Measurements from ENCODE around the gene KRTAP26-1.

Gene KRTAP26-1, protein sequence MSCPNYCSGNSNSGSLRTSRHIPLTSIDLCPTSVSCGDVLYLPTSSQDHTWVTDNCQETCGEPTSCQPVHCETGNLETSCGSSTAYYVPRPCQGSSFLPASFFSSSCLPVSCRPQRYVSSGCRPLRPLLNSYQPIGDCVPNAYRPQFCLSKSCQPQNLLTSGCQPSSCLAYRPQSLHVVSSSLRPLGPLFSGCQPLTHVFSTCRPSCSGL

DNA sequence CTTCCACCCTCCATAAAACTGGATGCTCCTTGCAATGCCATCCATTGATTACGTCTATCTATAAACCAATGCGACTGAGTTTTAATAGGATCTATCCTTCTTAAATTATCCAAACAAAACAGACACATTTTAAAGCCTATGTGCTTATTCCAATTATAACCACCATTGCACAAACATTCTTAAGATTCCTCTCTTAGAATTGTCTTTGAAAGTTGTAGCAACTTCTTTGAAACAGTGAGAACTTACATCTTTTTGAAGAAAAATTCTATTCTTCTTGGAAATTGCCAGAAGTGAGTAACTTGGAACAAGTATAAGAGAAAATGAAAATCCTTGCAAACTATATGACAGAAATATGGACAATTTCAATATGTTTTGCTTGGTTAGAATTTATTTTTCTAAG lies at the start of gene KRTAP26-1:
Gene KRTAP26-1, minus strand, starts transcription at position 101 of the 400 bp plus-strand sequence. CDS start 280 bp downstream, outside the sequence.
- DNase-seq: no peak

DNA sequence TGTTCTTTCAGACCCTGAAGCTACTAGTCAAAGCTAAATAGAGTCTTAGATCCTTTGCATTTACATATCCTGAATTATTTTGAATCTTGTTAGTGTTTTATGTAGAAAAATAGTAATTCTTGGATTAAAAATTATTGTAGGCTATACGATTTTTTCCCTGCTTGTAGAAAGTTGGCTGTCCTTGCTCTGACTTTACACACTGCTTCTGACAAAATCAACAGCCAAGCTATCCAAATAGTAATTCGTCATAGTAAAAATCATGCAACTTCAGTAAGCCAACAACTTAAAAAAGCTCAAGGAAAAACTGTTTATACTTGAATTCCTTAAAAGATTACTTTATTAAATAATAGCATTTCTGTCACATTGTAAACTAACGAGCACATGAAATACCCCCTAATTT lies 35.8 kb upstream of the KRTAP26-1 start:
- DNase-seq: no peak

DNA sequence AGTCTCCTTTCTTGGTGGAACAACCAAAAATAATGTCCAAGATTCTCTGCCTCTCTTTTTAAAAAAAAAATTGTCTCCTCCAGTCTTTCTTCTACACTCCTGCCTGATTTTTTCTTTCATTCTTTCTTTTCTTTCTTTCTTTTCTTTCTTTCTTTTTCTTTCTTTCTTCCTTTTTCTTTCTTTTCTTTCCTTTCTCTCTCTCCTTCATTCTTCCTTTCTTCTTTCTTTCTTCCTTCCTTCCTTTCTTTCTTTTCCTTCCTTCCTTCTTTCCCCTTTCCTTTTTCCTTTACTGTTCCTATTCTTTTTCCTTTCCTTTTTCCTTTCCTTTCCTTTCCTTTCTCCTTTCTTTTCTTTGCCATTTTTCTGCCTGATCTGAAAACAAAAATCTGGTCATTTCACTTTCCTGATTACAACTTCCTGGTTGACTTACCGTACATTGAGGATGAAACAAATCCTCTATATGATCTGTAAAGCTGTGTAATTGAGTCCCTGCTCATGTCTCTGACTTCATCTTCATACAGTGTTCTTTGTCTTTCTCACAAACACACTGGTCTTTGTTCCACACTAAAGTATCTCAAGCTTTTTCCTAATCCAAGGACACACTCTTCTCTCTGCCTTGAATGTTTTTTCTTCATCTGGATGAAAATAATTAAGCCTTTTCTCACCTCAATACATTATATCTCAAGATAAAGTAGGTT lies 34.3 kb upstream of the KRTAP26-1 start:
- no peak for DNase-seq

DNA sequence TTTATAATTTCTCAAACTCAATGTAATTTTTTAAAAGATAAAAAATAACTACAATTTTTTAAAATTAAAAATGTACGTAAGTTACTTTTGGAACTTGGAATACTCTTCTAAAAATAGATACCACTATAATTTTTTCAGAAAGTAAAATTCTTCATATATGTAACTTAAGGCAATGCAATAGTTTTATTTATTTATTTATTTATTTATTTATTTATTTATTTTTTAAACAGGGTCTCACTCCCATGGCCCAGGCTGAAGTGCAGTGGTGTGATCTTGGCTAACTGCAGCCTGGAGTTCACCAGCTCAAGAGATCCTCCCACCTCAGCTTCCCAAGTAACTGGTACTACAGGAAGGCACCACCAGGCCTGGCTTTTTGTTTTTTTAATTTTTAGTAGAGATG lies 31.4 kb upstream of the KRTAP26-1 start:
- DNase-seq: no peak

DNA sequence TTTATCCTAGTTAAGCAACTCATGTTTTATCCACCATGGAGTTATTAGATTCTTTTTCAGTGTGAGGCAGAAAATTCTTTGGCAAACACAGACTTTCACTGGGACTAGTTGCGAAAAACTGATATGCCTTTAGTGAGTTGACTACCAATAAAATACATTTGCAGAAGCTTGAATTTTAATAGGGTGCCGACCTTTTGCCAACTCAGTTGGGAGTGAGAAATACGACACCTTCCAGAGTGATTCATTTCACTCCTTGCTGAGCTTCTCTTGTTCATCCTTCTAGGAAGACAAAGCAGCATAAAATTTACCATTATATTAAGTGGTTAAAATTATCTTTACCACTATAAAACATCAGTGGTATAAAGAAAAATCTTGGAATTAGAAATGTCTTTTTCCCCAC lies 29.5 kb upstream of the KRTAP26-1 start:
- DNase-seq: no peak

DNA sequence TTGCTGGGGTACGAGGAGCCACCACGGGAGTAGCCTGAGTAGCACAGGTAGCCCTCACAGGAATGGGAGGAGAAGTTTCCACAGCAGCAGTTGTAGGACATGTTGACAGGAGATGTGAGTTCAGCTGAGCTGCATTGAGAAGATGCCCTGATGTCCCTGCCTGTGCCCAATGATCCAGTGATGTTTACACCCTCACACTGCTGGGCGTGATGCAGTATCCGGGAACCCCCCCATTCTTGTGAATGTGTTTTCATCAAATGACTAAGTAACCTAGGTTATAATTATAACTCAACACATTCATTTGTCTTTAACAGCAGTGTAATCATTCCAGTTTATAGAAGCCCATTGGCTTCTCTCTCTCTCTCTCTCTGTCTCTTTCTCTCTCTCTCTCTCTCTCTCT lies 28.4 kb upstream of the KRTAP26-1 start, which contains the start of gene KRTAP23-1:
Gene KRTAP23-1, minus strand, starts transcription at position 101 of the 400 bp plus-strand sequence. Its CDS starts 0 bp downstream, at position 101.
- no peak for DNase-seq

DNA sequence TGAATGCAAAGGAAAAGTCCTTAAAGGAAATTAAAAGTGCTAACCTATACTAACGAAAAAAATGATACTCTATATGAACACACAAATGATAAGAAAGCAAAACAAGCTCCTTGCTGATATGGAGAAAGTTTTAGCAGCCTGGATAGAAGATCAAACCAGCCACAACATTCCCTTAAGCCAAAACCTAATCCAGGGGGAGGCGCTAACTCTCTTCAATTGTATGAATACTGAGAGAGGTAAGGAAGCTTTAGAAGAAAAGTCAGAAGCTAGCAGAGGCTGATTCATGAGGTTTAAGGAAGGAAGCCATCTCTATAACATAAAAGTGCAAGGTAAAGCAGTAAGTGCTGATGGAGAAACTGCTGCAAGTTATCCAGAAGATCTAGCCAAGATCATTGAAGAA lies 24.9 kb upstream of the KRTAP26-1 start:
- no peak for DNase-seq

DNA sequence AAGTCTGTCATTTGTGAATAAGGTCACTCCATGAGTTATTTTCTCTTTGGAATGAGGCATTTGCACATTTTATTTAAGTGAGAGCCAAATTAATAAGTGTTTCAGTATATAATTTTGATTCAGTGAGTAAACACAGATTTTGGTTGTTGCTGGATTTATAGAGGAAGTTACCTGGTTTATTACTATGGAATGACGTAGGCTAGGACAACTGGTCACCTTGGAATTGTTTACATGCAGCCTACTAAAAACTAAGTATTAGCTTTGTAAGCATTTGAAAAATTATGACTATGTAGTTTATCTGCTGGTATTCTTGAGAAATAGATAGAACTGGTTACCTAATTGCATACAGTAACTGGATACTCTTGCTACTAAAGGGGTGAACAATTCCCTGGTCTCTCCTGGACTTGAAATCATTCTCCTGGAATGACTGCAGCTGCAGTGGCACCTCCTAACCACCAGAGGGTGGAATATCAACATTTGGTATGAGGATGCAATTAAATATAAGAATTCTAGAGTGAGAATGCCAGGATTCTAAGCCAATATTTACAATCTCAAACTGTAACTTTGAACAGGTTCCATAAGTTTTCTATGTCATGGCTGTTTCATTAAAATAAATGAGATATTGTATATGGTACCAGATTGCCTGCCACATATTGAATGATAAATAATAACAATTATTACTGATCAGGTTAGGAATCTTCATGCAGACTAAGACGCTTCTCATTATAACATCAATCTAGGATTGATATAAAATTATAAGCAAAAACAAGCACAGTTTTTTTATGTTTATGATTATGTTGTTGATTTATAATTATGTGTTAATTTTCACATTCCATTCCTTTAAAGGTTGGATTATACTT lies 20.8 kb upstream of the KRTAP26-1 start:
- no peak for DNase-seq

DNA sequence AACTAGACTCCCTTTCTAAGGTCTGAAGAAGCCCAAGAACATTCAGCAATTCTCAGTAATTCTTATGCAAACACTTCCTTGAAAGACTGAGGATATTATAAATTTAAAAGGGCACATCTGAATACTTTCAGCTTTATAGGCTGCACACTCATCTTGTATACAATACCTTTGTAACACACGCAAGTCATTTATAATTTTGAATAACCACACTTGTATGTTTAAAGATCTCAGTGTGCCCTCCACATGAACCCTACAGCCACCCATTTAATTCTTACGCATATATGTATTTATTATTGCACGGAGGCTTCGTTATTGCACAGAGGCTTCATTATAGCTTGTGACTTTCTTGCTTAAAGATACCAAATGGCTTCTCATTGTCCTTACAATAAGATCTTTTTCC lies 18.6 kb upstream of the KRTAP26-1 start:
- DNase-seq: no peak

DNA sequence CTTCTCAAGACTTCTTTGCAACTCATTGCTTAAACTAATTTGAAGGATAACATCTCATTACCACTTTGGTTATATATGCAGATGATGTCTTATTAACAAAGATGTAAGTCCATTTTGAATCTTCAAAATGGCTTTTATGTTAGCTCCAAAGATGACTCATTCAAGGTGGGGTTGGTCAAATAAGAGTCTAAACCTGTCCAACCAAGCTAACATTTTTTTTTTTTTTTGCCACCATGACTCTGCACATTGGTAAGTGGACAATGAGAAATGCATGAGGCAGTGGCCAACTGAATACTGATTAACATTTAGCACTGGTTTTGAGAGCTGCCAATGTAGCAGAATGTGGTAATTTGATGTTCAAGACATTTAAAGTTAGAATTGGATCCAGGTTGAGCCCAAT lies 17.7 kb upstream of the KRTAP26-1 start:
- no peak for DNase-seq

DNA sequence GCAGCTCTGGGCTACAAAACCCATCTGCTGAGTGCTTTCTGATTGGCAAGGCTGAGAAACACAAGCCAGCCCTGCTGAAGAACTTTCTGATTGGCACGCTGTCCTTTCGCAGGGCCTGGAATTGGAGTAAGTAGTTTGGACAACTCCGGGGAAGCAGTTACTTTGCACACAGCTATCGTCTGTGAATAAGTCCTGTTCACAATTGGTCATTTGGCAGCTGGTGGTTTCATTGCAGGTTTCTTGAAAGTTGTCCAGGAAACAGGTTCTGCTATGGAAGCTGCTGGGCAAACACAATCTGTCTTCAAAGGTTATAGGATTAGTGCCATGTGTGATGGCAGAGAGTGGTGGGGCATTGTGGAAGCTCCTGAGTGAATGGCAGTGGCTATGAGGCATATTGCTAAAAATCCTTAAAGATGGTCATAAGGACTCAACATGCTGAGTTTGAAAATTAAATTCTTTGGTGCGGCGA lies 17.2 kb upstream of the KRTAP26-1 start, which contains the start of gene KRTAP27-1:
Gene KRTAP27-1, minus strand, starts transcription at position 419 of the 469 bp plus-strand sequence. Its CDS starts 26 bp downstream, at position 393.
- no peak for DNase-seq

DNA sequence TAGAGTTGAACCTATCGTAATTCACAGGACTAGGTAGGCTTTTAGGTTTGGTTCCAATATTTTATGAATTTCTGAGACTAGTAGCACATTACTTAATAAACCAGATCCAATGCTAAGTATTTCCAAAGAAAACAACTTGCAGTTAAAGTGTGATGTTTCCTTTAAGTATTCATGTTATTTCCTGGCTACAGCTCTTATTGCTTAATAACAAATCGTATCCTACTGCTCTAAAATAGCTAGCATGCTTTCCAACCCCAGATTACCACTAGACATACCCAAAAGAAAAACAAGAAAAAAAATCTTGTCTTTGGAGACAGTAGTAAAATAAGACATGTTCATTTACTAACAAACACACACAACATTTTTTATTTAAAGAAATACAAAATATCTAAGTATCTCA lies 16.5 kb upstream of the KRTAP26-1 start:
- no peak for DNase-seq

DNA sequence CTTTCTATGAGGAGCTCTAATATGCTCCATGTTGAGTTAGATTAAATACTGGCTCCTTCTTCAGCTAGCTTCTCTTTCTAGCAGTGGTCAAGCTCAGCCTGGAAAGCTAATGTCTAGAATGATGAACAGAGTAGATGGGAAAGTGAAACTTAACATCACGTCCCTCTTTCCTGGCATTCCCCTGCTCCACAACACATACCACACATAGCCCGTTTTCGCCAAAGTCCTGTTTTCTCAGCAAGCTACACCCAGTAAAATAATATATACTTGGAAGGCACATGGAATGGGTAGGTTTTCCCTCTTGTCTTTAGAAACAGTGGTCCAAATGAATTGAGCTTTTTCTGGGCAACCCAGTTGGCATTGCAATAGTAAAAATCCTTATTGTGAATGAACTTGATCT lies 13.6 kb upstream of the KRTAP26-1 start:
- DNase-seq: no peak

DNA sequence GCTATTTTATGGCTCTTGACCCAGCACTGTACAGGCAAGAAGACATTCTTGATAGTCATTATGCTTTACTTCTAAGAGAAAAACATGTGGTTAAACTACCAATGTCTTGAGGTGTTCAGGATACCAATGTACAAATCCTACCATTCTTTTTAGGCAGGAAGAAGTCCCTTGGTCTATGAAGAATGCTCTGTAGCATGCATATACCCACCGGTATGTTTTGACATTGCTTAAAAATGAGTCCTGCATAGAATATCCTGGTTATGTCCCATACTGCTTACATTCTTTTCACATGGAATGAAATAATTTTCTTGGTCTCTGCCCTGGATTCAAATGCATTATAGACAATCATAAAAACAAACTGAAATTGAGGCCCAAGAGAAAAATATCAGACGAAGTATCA lies 12.6 kb upstream of the KRTAP26-1 start:
- no peak for DNase-seq

DNA sequence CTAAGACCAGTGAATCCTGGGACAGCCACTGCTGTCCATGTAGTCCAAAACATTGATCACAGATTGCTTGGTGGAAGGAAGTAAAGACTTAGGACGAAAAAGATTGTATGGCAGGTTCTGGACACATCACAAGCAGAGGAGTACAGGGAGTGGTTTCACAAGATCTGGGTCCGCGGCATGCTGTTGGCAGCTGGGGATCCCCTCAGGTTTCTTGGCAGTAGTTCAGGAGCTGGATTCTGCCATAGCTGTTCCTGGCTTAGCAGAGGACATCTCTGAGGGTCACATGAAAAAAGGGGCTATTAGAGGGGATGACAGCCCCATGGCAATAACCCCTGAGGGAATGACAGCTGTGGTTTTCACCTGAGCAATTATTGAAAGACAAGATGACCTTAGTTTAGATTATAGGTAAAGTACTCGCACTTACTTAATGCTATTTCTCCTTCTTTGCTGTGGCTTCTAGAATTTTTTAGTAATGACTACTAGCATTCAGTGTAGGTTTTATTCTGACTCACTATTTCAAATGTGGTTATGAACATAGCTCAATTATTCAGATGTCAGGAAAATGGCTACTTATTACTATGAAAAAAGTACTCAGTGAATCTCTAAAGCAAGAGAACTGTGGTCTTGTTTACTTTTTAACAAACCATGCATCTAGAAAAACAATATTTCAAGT lies 9.2 kb upstream of the KRTAP26-1 start:
- DNase-seq: no peak

DNA sequence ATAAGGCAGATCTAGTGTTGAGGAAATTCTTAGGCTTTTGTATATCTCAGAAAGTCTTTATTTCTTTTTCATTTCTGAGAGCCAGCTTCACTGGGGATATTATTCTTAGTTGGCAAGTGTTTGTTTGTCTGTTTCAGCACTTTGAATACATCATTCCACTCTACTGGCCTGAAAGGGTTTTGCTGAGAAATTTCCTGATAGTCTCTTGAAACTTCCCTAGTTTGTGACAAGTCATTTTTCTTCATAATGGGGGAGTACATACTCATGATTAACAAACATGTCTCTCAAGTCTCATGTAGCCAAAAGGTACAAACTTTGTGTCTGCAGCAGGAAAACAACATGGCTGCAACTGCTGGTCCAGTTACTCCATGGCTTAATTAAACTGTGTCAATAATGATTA lies 6.3 kb upstream of the KRTAP26-1 start:
- no peak for DNase-seq

DNA sequence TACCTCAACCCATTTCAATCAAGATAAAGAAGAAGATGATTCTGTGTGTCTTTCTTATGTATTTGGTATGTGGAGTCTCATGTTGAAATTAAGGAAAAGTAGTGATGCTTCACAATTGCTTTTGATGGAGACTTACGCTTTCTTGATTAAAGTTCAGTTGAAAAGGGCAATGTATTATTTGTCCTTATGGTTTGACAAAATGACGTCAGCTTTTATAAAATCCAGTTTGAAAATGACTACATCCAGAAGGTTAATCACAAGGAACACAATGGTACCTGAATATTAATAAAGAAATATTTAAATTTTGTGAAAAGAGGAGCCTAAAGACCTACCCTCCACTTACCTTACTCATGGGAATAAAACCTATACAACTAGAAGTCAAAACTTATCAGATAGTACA lies 4.4 kb downstream of the KRTAP26-1 start:
- no peak for DNase-seq

DNA sequence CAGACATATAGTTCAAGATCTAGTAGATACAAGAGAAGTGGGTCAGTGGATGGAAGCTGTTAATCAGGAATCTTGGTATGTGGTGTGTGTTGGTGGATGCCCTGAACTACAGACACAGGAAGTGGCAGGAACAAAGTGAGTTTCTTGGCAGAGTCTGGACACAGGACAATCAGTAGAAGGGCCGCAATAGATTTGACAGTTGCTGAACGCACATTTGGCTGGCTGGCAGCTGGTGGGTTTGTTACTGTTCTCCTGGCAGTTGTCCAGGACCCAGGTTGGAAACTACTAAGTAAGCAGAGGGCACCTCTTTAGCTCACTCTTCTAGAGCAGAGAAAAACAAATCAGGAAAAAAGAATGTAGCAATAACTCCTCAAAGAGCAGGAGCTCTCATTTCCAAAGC lies 13.2 kb downstream of the KRTAP26-1 start:
- DNase-seq: no peak

DNA sequence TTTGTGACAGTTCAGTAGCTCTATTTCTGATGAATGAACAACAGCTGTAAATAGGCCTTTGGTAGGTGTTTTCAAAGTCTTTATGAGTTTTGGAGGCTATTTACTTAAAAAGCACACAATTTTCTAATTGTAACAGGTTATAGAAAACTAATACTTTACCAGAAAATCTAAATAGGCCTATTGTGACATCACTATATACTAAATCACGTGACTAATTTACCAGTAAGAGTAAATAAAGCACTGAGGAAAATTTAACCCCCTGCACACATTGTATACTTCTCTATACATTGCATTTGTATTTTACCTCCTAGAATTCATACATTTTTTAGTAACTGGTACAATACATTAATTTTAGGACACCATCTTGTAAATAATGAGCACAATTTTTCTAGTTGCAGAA lies 15.0 kb downstream of the KRTAP26-1 start:
- no peak for DNase-seq

DNA sequence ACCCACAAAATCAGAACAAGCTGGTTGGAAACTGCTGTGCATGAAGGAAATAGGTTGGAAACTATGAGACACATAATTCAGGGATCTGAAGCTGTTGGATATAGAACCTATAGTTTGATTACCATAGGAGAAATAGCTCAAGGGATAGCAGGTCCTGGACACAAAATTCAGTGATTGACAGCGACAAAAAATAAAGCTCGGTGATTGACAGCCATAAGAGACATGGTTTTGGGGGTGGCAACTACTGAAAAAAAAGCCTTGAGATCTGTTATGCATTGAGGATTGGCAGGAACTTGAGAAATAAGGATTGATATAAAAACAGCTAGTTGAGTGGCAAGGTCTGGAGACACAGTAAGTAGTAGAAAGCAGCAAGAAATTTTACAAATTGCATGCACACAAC lies 30.9 kb downstream of the KRTAP26-1 start, which contains the start of gene KRTAP25-1:
Gene KRTAP25-1, minus strand, starts transcription at position 300 of the 400 bp plus-strand sequence. Its CDS starts 24 bp downstream, at position 276.
- no peak for DNase-seq

DNA sequence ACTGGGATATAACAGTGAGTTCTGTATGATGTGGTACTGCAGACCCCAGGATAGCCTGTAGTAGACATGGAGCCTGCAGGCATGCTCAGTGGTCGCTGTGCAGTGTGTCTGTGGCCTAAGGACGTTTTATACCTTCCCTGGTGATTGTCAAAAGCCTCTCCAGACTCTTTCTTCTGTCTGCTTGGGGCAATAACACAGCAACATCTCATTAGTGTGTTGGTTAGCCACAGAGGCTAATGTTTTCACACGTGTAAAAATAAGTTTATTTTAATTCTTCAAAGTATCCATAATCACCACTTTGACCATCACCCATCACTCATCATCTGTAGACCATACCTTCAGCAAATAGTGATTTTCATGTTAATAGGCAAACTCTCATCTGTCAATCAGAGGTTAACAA lies 37.3 kb downstream of the KRTAP26-1 start, which contains the start of gene KRTAP24-1:
Gene KRTAP24-1, minus strand, starts transcription at position 101 of the 400 bp plus-strand sequence. Its CDS starts 18 bp downstream, at position 83.
- DNase-seq: no peak

DNA sequence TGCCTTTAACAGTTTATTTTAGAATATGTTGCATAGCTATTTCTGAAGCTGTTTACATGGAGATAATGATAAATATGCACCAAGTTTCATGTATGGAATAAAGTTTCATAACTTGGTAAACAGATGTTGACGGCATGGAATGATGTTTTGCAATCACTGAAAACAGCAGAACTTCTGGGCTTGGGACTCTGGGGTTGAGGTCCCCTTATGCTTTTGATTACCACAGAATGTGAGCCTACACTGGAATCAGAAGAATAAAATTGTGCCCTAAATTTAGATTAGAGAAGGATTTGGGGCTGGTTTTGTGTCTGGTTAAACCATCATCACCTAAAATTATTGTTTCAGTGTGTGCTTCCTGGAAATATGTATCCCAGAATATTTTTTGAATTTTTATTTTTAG lies 48.5 kb downstream of the KRTAP26-1 start:
- DNase-seq: no peak

DNA sequence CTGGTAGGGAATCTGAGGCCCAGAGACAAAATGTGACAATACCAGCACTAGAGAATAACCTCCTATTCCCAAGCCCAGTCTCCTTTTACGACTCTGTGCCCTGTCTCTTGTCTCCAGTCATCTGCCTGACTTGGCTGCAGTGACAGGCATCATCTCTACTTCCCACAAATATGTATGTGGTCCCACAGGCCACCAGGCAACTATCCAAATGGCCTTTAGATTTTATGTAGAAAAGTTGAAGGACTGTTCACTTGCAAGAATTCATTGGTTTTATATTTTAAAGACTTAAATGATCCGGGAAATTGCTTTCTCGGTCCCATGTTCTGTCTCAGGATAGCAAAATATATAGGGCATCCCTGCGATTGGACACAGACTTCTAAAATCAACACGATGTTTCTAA lies 49.0 kb downstream of the KRTAP26-1 start:
- DNase-seq: no peak
